ENCODE results near the gene ZNF652. TPM values are rescaled to one million over a fixed set of nuclear protein-coding genes. Genes with fewer than 3 reads are reported as not detected.

ZNF652 gene
- total and polyA plus RNA-seq, 2 of the 4 experiments (the other 2 are of a cell fraction): 3.6 to 8.8 TPM

GRCh38 chr17:49390548-49391324 is 28.7 kb upstream of the ZNF652 start:
- Histone ChIP-seq H2BK120ac (ENCODE audit: low read depth, low read length) (0 out of 2 replicates have a peak overlapping the region, but pooled peaks have one; percentile 38), H3K79me1 (ENCODE audit: low read depth in 1 of 2, low read length in 2 of 2) (no peaks in the 10 kb centered on the region), H3K18ac (ENCODE audit: low read depth, low read length) (no peak overlapping the region), H3K27me3 (ENCODE audit: control insufficient read depth, insufficient read depth, low read length) (no peaks in the 10 kb centered on the region), H3K14ac (replicated peaks; ENCODE audit: low read depth, low read length) (peak overlapping the region; percentile 10; the same call in 1 of the 2 replicates), H3K9me1 (ENCODE audit: insufficient read depth, low read length) (peaks cover 4% of the 10 kb centered on the region), H3K27ac (ENCODE audit: insufficient read depth, low read length) (no peak overlapping the region), H2BK15ac (ENCODE audit: low read depth, low read length) (no peak overlapping the region), H3K9ac (ENCODE audit: low read depth, low read length) (no peak overlapping the region), H2BK5ac (ENCODE audit: low read depth, low read length, poor library complexity, severe bottlenecking) (no peak overlapping the region), H3K4me3 (ENCODE audit: insufficient read depth, low read depth, low read length) (no peak overlapping the region), H3K23ac (ENCODE audit: low read depth, low read length) (no peak overlapping the region), H3K56ac (ENCODE audit: extremely low read depth, insufficient read depth, low read length) (no peak overlapping the region), H2BK20ac (ENCODE audit: low read depth, low read length) (no peak overlapping the region), H4K5ac (ENCODE audit: low read depth, low read length) (peak overlapping the region; percentile 73), H4K20me1 (ENCODE audit: insufficient read depth, low read length) (no peaks in the 10 kb centered on the region), H3K4me2 (ENCODE audit: low read depth, low read length) (no peak overlapping the region), H3K9me3 (ENCODE audit: control insufficient read depth, insufficient read depth, low read length) (no peaks in the 10 kb centered on the region), H4K8ac (ENCODE audit: low read depth in 2 of 2, low read length in 2 of 2) (peak overlapping the region; percentile 82 to 83), H2AK5ac (ENCODE audit: low read depth, low read length) (no peak overlapping the region), H2AFZ (replicated peaks; ENCODE audit: low read length, poor library complexity) (peak overlapping the region; percentile 91), H3K4me1 (ENCODE audit: control insufficient read depth, insufficient read depth, low read length) (peaks cover 8% of the 10 kb centered on the region), H3K4ac (ENCODE audit: low read depth, low read length) (no peak overlapping the region), H4K91ac (ENCODE audit: insufficient read depth, low read depth, low read length) (no peak overlapping the region; the same call in 1 of the 2 replicates), H2AK9ac (replicated peaks; ENCODE audit: low read depth, low read length, poor library complexity) (no peak overlapping the region), H3K36me3 (ENCODE audit: control insufficient read depth, insufficient read depth, low read length) (no peaks in the 10 kb centered on the region)
- intact Hi-C loops (cut with micrococcal nuclease) (no loop called here), in situ Hi-C loops (cut with MboI; ENCODE audit: low sequenced_read_pairs) (no loop called here), dilution Hi-C loops (cut with HindIII; ENCODE audit: low sequenced_read_pairs, unreplicated experiment) (no loop called here)
- BruUV-seq (replicated peaks): no TSS peak
- TF ChIP-seq MAZ (IDR thresholded peaks at IDR 0.05; ENCODE audit: borderline replicate concordance, low read depth, low read length) (no peak), MAFK (IDR thresholded peaks at IDR 0.05; ENCODE audit: low read depth, low read length) (no peak), RCOR1 (IDR thresholded peaks at IDR 0.05; ENCODE audit: insufficient replicate concordance, low read length) (no peak), FOS (IDR thresholded peaks at IDR 0.05; ENCODE audit: low read depth, low read length) (no peak), RAD21 (IDR thresholded peaks at IDR 0.05; ENCODE audit: low read length) (no peak), CHD1 (IDR thresholded peaks at IDR 0.05; ENCODE audit: low read depth, low read length) (no peak), BHLHE40 (IDR thresholded peaks at IDR 0.05; ENCODE audit: low read depth, low read length) (no peak)
- ChIA-PET CTCF (no interaction called here), POLR2A (ENCODE audit: unreplicated experiment) (no interaction called here)
- ATAC-seq (ENCODE audit: low read depth): 0 out of 2 replicates have a peak, but pooled peaks have one; percentile 18
- WGBS, 2 experiments (ENCODE audit: extremely low coverage in 2 of 2, insufficient read length in 1 of 2): no CpG with 5 or more reads among the region's 9 CpGs
- DNase-seq: no peak

All from IMR-90 (cell line).